Epithelial cell of esophagus (primary cell): ENCODE results near the gene TMCO4.
"Not testable (repeated sequence)": the region's sequence is repeated elsewhere in the genome, so short reads cannot be mapped to it uniquely, and the experiment has no call there.

ENCODE experiments used
- DNase-seq: peaks from one replicate; pipeline ENCODE4 v3.0.0; 2010; ENCODE audit warnings: low read depth
- H3K4me3 ChIP-seq: 2 replicates; pipeline ENCODE4 v1.5.1; 2011; ENCODE audit warnings: mild to moderate bottlenecking, low read length, control low read depth
- TF ChIP-seq, protein P1 (sequence below): IDR thresholded peaks from 2 replicates; pipeline ENCODE4 v1.5.1; 2011; ENCODE audit warnings: low read depth, mild to moderate bottlenecking, low read length, control low read depth, inconsistent platforms; ENCODE audit not compliant: insufficient read depth; ENCODE audit errors: missing control alignments

Gene TMCO4

DNA sequence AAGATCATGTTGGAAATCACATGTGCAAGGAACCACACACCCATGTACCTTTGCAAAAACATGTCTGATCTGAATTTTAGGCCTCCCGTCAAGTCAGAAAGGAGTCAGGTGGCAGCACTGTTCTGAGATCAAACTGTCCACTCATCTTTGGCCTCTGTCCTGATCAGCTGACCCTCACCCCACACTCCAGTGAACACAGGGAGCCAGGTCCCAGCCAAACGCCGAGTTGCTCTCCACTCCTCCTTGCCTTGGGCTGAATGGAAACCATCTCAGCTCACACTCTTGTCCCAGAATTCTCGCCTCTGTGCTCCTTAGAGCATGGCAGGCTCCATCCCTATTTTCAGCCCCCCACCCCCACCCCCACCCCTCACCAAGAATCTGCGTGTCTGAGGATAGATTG is 20.0 kb upstream of the TMCO4 start:
- H3K4me3 ChIP-seq, result no peak overlapping the region
- TF ChIP-seq, protein P1, sequence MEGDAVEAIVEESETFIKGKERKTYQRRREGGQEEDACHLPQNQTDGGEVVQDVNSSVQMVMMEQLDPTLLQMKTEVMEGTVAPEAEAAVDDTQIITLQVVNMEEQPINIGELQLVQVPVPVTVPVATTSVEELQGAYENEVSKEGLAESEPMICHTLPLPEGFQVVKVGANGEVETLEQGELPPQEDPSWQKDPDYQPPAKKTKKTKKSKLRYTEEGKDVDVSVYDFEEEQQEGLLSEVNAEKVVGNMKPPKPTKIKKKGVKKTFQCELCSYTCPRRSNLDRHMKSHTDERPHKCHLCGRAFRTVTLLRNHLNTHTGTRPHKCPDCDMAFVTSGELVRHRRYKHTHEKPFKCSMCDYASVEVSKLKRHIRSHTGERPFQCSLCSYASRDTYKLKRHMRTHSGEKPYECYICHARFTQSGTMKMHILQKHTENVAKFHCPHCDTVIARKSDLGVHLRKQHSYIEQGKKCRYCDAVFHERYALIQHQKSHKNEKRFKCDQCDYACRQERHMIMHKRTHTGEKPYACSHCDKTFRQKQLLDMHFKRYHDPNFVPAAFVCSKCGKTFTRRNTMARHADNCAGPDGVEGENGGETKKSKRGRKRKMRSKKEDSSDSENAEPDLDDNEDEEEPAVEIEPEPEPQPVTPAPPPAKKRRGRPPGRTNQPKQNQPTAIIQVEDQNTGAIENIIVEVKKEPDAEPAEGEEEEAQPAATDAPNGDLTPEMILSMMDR, result no peak

DNA sequence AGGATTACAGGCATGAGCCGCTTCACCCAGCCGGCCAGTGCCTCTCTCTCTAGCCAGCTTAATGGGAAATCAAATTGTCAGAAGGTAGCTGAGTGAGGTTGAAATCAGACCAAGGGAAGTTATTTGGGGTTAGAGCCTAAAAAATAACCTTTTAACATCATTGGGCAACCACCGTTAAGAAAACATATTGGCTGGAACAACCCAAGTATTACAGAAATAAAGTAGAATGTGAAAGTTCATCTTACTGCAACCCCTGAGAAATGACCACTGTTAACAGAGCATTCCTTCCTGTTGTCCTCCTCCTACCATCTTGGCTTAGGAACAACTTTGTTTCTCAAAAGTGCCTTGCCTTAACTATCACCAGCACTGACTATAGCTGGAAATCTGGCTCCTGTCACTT is 18.6 kb upstream of the TMCO4 start:
- TF ChIP-seq, protein P1, result no peak
- no peak overlapping the region for H3K4me3 ChIP-seq
- DNase-seq, result no peak

More for the DNA sequence above, 20.0 kb upstream of the TMCO4 start:
- no peak for DNase-seq

DNA sequence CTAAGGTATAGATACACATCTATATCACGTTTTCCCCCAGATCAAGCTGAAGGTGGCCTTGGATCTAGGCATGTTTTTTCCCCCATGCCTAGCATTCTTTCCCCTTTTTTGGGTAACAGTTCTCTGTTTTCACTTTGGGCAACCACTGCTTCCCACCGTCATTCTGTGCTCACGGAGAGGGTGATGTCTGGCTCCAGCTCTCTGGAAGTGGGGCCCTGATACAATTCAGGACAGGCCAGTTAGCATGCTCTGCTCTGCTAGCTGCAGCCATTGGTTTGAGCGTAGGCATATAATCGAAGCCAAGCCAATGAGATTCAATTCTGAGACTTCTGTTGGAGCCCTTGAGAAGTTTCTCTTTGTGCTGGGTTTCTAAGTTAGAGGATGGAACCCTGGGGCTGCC is 17.4 kb upstream of the TMCO4 start:
- no peak overlapping the region for H3K4me3 ChIP-seq
- TF ChIP-seq, protein P1, result no peak
- DNase-seq, result no peak

DNA sequence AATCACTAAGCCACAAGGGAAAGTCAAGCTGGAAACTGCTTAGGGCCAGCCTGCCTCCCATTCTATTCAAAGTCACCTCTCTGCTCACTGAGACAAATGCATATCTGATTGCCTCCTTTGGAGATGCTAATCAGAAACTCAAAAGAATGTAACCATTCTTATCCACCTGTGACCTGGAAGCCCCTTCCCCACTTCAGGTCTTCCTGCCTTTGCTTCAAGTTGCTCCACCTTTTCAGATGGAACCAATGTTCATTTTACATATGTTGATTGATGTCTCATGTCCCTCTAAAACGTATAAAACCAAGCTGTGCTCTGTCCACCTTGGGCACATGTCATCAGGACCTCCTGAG is 17.0 kb upstream of the TMCO4 start:
- not testable (repeated sequence) for DNase-seq, H3K4me3 ChIP-seq

DNA sequence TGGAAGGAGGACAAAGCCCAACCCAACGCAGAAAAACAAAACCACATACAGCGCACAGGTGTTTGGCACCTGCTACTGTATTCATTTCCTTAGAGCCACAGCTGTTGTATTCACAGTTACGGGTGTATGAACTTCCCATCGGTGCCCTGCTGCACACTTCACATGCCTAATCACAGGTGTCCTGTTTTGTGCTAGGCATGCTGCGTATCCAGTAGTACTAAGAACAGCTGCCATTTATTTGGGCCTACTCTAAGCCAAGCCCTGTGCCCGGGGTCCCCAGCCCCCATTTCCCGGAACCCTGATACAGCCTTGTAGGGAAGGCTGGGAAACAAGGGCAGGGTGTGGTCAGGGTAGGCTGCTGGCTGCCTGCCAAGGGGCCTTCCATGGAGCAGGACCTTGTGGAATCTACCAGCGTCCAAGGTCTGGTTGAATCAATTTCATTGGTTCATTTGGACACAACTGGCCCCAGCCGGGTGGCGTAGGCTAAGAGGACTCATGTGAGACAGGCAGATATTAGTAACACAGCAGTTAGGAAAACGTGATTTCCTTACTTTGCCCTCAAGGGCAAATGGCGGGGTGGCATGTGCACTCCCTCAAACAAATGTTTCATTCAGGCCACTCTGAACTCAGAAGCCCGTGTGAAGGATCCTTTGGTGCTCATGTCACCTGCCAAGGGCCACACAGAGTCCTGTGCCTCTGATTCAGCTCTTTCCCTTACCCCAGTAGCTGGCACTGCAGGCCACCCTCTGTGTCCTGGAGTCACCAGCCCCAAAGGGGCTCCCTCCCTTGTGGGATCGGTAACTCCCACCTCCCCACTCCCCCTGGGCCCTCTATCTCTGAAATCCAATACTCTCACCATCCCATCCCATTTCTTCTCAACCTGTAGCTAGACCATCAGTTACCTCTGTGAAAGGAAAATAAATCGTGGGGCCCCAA is 16.4 kb upstream of the TMCO4 start:
- H3K4me3 ChIP-seq, result no peak overlapping the region
- no peak for DNase-seq
- TF ChIP-seq, protein P1, result no peak

DNA sequence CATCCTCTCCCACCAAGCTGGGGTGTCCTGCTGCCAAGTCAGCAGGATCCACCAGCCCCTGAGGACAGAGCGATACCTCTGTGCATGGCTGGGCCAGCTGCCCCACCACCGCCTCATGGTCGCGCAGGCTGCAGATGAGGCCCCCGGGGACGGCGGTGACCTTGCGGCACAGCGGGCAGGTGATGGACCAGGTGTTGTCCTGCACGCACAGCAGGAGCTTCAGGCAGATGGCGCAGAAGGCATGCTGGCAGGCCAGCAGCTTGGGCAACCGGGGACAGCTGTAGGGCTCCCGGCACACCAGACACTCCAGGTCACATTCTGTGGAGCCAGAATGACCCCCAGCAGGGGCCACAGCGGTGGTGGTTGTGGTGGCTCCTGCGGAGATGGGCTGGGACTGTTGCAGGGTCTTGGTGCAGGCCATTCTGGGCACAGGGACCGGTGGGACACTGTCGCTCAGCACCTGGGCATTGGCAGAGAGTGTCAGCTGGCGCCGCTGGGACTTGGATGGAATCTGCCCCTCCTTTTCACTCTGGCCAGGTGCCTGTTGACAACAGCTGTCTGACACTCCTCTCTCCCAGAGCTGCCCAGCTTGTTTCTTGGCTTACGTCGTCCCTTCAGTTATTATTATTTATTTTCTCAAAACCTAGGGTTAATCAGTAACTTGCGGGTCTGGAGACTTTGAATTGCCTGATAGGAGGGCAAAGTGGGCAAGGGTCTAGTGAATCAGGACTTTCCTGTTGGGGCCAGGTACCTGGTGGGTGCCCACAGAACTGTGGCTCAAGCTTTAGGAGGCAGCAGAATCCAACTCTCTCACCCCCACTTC is 15.2 kb upstream of the TMCO4 start, which contains the start of gene RNF186:
RNF186 (minus strand) TSS at position 603 of the 823 bp plus-strand sequence; CDS start at position 421, 182 bp downstream.
- no peak for DNase-seq
- no peak within 1 kb of the TSS for H3K4me3 ChIP-seq
- TF ChIP-seq, protein P1, result no peak

DNA sequence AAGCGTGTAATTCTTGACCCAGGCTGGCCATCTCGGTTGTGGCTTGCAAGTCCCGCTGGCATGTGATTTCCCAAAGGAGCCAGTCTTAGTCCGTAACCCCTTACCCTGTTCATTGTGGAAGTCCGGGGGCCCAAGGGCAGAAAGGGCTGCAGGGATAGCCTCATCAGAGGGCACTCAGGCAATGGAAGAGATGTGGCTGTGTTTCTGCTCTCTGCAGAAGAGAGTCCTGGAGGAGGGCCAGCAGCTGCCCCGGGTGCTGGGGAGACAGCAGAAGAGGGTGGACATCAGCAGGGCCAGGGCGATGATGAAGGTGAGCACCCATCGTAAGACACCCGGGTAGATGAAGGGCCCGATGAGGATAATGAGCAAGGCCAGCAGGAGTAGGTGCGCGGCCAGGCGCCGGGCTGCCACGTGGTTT is 14.5 kb upstream of the TMCO4 start:
- no peak overlapping the region for H3K4me3 ChIP-seq
- no peak for DNase-seq
- TF ChIP-seq, protein P1, result no peak
